Measurements from ENCODE around the gene AARSD1. TPM values are rescaled to one million over a fixed set of nuclear protein-coding genes. Genes with fewer than 3 reads are reported as not detected.

AARSD1 gene, protein sequence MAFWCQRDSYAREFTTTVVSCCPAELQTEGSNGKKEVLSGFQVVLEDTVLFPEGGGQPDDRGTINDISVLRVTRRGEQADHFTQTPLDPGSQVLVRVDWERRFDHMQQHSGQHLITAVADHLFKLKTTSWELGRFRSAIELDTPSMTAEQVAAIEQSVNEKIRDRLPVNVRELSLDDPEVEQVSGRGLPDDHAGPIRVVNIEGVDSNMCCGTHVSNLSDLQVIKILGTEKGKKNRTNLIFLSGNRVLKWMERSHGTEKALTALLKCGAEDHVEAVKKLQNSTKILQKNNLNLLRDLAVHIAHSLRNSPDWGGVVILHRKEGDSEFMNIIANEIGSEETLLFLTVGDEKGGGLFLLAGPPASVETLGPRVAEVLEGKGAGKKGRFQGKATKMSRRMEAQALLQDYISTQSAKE
- total RNA-seq (10 to 100 TPM; 17.8 to 51.4 (median 40.6) TPM), polyA plus RNA-seq (10 to 100 TPM; 49.7 to 50.1 TPM)
- long read RNA-seq, donor 1, transcript AARSD1-202 (12 exons, 1,322 nt), result major isoform, 57 of 105 reads
- long read RNA-seq, donor 1, partial matches to known transcripts, result 2 of 105 reads
- long read RNA-seq, donor 1, other reads (novel, unspliced or antisense), result 43 of 105 reads
- long read RNA-seq, donor 2, transcript AARSD1-202 (12 exons, 1,322 nt), result major isoform, 8 of 10 reads
- long read RNA-seq, donor 2, partial matches to known transcripts, result 0 of 10 reads
- long read RNA-seq, donor 2, other reads (novel, unspliced or antisense), result 0 of 10 reads
- long read RNA-seq, donor 3, transcript AARSD1-202 (12 exons, 1,322 nt), result major isoform, 13 of 31 reads
- long read RNA-seq, donor 3, partial matches to known transcripts, result 0 of 31 reads
- long read RNA-seq, donor 3, other reads (novel, unspliced or antisense), result 14 of 31 reads

DNA sequence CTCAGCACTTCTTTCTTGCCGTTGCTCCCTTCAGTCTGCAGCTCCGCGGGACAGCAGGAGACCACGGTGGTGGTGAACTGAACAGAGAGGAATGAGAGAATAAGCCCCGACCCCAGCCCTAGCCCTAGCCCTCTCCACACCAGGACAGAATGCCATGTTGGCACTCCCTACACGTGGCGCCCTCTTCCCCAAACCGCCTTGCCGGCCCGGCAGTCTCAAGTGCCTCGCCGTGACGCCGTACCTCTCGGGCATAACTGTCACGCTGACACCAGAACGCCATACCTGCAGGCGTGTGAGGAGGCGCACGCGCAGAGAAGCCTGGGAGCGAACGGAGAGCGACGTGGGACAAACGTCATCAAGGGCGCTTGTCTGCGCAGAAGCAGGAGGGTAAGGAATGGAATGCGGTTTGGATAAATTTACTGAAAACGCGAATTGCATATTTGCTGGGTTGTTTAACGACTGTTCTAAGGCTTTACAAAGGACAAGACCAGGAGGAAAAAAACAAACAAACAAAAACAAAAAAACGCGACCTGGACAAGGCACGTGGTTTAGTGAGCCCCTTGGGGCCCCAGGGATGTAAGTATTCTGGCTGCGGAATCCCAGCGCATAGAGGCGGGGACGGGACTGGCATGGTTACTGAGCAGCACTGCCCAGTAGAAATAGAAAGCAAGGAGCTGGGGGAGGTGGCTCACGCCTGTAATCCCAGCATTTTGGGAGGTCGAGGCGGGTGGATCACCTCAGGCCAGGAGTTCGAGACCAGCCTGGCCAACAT, at the start of gene AARSD1:
TSS of gene AARSD1 (minus strand) at position 294 of the 772 bp plus-strand sequence. CDS start at position 280, 14 bp downstream.
- no peaks in the 10 kb centered on the region for H3K27me3 ChIP-seq
- WGBS, 3 donors, result 0 to 1% (median 0%) methylated on average over 35 to 43 of the region's 43 CpGs
- no peaks in the 10 kb centered on the region for H3K4me1 ChIP-seq (ENCODE audit: insufficient read depth)

DNA sequence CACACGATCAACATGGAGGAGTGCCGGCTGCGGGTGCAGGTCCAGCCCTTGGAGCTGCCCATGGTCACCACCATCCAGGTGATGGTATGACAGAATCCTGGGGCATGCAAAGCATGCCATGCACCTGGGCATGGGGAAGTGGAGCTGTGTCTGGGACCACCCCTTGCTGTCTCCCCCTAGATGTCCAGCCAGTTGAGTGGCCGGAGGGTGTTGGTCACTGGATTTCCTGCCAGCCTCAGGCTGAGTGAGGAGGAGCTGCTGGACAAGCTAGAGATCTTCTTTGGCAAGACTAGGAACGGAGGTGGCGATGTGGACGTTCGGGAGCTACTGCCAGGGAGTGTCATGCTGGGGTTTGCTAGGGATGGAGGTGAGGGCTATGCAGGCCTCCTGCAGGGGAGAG, 49.0 kb upstream of the AARSD1 start:
- H3K4me3 ChIP-seq, result no peak overlapping the region
- DNase-seq, result no peak
- WGBS, 3 donors, result 77 to 81% (median 79%) methylated on average over 8 of the region's 8 CpGs
- no peak overlapping the region for H3K27ac ChIP-seq
- TF ChIP-seq CTCF (IDR thresholded peaks at IDR 0.05) (no peak), EP300 (IDR thresholded peaks at IDR 0.05) (no peak), POLR2A (IDR thresholded peaks at IDR 0.05) (no peak)
- H3K4me1 ChIP-seq (ENCODE audit: insufficient read depth), result peaks cover 5% of the 10 kb centered on the region
- H3K36me3 ChIP-seq, result no peaks in the 10 kb centered on the region
- H3K27me3 ChIP-seq, result no peaks in the 10 kb centered on the region
- H3K9me3 ChIP-seq, result no peaks in the 10 kb centered on the region
- intact Hi-C loops (cut with DNase I), result no loop called here

More for the DNA sequence above, at the start of gene AARSD1:
- Histone ChIP-seq H3K9me3 (no peaks in the 10 kb centered on the region), H3K4me3 (peak within 1 kb of the TSS; percentile 43), H3K36me3 (no peaks in the 10 kb centered on the region), H3K27ac (peak within 1 kb of the TSS; percentile 55 to 68)
- TF ChIP-seq EP300 (IDR thresholded peaks at IDR 0.05), result no peak
- TF ChIP-seq POLR2A (IDR thresholded peaks at IDR 0.05), result peak; percentile 77
- peak in 1 of 3 donors; percentile 7 for TF ChIP-seq CTCF (IDR thresholded peaks at IDR 0.05)
- peak; percentile 85 to 93 (median 89) for DNase-seq
- intact Hi-C loops (cut with DNase I), result no loop called here

DNA sequence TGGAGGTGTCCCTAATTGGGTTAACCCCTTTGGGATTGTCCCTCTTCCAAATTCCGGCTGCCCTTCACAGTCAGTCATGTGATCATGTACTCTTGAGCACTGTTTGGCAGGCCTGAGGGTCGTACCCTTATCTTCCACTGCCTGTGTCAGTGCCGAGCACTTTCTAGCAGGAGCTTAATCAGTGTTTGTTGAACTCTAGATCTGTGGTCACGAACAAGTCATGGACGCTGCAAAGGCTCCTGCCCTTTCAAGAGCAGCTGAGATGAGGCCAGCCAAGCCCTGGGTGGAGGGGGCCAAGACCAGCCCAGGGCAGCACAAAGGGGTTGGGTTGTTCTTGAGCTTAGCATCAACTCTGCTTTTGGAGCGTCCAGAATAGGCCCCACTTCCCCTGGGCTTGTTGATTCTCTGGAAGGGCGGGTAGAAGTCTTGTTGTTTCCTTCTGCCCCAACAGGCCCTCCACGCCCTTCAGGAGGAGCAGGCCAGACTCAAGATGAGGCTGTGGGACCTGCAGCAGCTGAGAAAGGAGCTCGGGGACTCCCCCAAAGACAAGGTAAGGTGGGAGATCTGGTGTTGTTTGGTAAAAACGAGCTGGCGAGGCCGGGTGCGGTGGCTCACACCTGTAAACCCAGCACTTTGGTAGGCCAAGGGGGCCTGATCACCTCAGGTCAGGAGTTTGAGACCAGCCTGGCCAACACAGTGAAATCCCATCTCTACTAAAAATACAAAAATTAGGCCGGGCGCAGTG, 47.6 kb upstream of the AARSD1 start:
- Histone ChIP-seq H3K4me3 (no peak overlapping the region), H3K9me3 (no peaks in the 10 kb centered on the region), H3K27me3 (no peaks in the 10 kb centered on the region), H3K27ac (peak overlapping the region in 1 of 2 donors; percentile 22), H3K4me1 (ENCODE audit: insufficient read depth) (peaks cover 8% of the 10 kb centered on the region), H3K36me3 (no peaks in the 10 kb centered on the region)
- intact Hi-C loops (cut with DNase I), result no loop called here
- TF ChIP-seq EP300 (IDR thresholded peaks at IDR 0.05) (no peak), POLR2A (IDR thresholded peaks at IDR 0.05) (no peak), CTCF (IDR thresholded peaks at IDR 0.05) (no peak)
- 40 to 54% (median 45%) methylated on average over 15 of the region's 15 CpGs for WGBS, 3 donors
- peak in 2 of 5 donors; percentile 51 to 81 for DNase-seq

Measured in ovary (tissue), 10 donors.